Fibroblast of skin of left biceps (primary cell): ENCODE measurements around the gene ELMO1.

Source experiments
- DNase-seq, 2 experiments: peaks; one replicate each; pipeline ENCODE4 v3.0.0-alpha.2; 2013; ENCODE audit warnings: low read depth in 2 of 2

The ELMO1 gene

GRCh38 chr7:37430640-37431039 lies 18.0 kb downstream of the ELMO1 start:
- DNase-seq = no peak

GRCh38 chr7:37430171-37430570 lies 18.5 kb downstream of the ELMO1 start:
- no peak for DNase-seq

GRCh38 chr7:37429435-37429791 lies 19.3 kb downstream of the ELMO1 start:
- DNase-seq = no peak

GRCh38 chr7:37428681-37429434 lies 19.8 kb downstream of the ELMO1 start:
- no peak for DNase-seq

- no peak for DNase-seq
These were observed 21.3 kb downstream of the ELMO1 start for GRCh38 chr7:37427276-37427940.

GRCh38 chr7:37425498-37425897 lies 23.2 kb downstream of the ELMO1 start:
- DNase-seq = no peak

- DNase-seq = no peak
These were observed 23.7 kb downstream of the ELMO1 start for GRCh38 chr7:37424995-37425394.

- DNase-seq = no peak
These were observed 24.1 kb downstream of the ELMO1 start for GRCh38 chr7:37424521-37424920.

- no peak for DNase-seq
These were observed 26.7 kb downstream of the ELMO1 start for GRCh38 chr7:37421861-37422500.

GRCh38 chr7:37420946-37421695 lies 27.5 kb downstream of the ELMO1 start:
- no peak for DNase-seq

- no peak for DNase-seq
These were observed 29.2 kb downstream of the ELMO1 start for GRCh38 chr7:37419496-37419895.

GRCh38 chr7:37418381-37418780 lies 30.3 kb downstream of the ELMO1 start:
- no peak for DNase-seq

GRCh38 chr7:37417107-37417474 lies 31.6 kb downstream of the ELMO1 start:
- DNase-seq = no peak

- DNase-seq = no peak
These were observed 32.1 kb downstream of the ELMO1 start for GRCh38 chr7:37416378-37417106.

GRCh38 chr7:37415629-37416028 lies 33.0 kb downstream of the ELMO1 start:
- DNase-seq = no peak

GRCh38 chr7:37414352-37414983 lies 34.2 kb downstream of the ELMO1 start:
- no peak for DNase-seq

- no peak for DNase-seq
These were observed 37.1 kb downstream of the ELMO1 start for GRCh38 chr7:37411444-37412034.

- no peak for DNase-seq
These were observed 38.1 kb downstream of the ELMO1 start for GRCh38 chr7:37410305-37411229.

GRCh38 chr7:37409461-37409860 lies 39.2 kb downstream of the ELMO1 start:
- no peak for DNase-seq
